GM19397 (cell line): ENCODE measurements around the gene AFF3.

Experiments used
- ATAC-seq: cut with Tn5 transposase; IDR thresholded peaks from one replicate; pipeline ENCODE4 v1.9.1; 2021; ENCODE audit warnings: mild to moderate bottlenecking, moderate library complexity; ENCODE audit not compliant: unreplicated experiment

The AFF3 gene

GRCh38 chr2:99660616-99661406 lies 481.6 kb downstream of the AFF3 start:
- no peak for ATAC-seq

DNA sequence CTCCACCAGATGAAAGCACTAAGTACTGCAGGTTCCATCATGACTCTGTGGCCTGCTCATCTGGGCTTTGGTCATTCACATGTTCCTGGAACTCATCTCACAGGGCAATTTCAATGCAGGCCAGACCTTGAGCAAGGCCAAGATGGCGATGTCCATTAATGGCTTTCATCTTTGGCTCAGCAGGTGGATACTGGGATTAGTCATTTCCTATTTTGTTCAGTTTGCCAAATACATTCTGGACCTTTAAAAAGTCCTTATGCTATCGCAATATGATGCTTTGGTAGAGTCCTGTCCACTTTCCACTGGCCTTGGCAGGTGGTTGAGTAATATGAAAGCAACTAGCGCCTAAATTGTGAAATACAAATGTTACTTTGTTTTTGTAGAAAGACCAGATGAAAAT lies 482.5 kb downstream of the AFF3 start:
- no peak for ATAC-seq

- no peak for ATAC-seq
These were observed 484.6 kb downstream of the AFF3 start for GRCh38 chr2:99657691-99658258.

DNA sequence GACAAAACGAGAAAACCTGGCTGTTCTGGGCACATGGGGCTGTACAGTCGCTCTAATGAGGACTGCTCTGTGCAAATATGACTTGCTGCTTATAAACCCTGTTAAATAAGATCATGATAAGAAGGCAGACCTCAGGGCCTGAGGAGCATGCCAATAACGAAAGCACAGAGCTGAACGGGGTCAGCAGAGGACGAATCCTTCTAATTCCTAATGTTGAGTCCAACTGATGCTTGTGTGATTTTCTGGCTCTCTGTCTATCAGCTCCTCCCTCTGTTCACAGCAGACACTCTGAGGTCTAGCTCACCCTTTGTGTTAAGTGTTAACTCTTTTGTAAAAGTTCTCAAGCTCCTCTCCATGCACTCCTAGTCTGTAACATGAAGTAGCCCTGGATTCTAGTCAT lies 485.4 kb downstream of the AFF3 start:
- ATAC-seq = no peak

- ATAC-seq = no peak
These were observed 489.0 kb downstream of the AFF3 start for GRCh38 chr2:99653433-99653832.

DNA sequence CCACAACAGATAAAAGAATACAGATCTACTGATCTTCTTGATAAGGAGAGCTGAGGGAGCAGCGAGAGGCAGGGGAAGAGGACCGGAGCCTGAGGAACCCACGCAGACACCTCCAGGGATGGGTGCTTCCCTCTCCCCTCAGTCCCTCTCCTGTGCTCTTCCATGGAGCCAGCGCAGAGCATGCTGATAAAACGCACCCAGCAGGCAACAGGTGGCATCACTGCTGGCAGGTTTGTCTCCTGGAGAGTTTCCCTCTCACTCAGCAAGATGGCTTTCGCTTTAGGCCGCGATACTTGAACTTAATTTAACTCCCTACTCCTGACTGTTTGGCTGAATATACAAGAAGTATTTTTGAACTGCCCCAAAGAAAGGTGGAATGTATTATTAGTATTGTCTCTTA lies 489.5 kb downstream of the AFF3 start:
- ATAC-seq = no peak

GRCh38 chr2:99651930-99652670 lies 490.3 kb downstream of the AFF3 start:
- no peak for ATAC-seq

DNA sequence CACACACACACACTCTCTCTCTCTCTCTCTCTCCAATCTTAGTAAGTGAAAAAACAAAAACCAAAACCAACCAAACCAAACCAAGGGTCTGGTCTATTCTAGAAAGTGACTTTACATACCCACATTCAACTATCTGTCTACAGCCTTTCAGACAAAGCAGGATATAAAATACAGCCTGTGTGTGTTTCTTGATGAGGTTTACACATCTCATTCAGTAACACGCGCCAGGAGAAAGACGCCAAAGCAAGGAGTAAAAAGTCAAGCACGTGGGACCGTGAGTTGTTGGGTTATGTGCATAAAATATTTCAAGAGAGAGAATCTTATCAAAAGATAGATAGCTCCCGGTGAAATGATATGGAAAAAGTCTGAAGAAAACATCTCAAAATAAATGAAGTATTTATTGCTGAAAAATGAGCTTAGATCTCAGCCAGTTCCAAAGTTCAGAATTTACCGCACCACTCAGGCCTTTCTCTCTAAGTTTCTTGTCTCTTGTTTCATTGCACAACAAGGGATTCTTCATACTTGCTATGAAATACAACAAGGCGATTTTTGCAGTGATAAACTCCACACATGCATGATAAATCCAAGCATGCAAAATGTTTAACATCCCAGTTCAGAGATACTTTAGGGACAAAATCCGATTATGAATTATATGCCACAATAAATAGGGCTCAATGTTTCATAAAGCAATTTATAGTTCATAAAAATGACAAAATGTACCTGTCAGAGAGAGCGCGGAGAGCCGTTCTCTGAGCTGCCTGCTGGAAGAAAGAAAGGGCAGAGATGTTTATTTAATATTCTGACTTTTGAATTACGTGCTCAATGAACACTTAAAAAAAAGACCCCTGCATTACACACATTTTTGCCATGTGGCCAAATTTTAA lies 493.2 kb downstream of the AFF3 start:
- ATAC-seq = no peak

DNA sequence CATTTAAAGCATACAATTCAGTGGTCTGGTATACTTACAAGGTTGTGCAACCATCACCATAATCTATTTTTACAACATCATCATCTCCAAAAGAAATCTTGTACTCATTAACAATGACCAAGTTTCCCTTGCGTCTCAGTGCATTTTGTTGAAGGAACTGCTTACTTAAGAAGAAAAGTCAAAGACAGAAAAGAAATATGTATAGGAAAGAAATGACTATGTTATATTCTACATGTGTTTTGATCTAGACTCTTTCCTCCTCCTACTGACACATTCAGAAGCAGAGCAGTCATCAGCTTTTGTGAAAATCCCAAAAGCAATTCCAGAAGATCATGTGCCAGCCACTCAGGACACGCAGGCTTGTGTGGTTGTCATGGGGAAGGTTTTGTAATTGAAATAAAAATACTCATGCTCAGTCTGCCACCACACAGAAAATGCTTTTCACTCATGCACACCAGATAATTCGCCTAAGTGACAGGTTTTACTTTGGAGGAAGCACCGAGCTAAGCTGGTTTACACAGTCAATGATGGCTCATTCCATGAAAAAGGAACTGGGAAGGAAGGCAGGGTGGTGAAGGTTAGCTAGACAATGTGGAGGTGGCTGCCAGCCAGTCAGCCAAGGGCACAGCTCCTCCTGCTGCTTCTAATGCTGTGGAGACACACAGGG lies 494.1 kb downstream of the AFF3 start:
- ATAC-seq = no peak

DNA sequence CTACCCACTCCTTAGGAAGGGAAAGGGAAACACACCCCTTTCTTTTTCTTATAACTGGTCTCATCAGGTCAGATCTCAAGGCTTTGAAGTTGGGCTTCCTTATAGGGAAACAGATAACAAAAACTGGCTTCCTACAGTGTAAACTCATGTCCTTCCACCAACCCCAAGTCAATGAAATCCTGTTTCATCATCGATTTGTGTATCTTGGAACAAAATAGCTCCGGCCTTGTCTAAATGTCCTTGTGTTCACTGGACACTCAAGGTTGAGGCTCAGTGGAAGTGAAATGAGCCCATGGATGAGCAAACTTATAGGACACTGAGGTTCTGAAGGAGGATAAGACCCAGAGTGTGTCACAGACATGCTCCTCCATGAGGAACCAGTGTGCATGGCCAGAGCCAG lies 496.4 kb downstream of the AFF3 start:
- no peak for ATAC-seq

DNA sequence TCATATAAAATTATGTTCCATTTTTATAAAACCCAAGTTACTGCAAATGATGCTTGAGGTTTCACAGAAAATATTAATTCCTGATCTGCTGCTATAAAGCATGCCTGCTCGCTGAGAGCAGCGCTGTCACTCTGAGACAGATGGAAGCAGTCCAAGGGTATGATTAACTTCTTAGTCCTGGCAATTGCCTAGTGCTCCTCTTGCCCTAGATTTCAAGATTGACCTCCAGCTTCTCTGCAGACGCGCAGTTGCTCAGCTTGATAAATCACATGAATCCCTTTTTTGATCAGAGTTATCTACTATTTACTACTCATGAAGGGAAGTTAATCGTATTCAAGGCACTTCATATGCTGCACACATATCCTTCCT lies 498.0 kb downstream of the AFF3 start:
- ATAC-seq = no peak

DNA sequence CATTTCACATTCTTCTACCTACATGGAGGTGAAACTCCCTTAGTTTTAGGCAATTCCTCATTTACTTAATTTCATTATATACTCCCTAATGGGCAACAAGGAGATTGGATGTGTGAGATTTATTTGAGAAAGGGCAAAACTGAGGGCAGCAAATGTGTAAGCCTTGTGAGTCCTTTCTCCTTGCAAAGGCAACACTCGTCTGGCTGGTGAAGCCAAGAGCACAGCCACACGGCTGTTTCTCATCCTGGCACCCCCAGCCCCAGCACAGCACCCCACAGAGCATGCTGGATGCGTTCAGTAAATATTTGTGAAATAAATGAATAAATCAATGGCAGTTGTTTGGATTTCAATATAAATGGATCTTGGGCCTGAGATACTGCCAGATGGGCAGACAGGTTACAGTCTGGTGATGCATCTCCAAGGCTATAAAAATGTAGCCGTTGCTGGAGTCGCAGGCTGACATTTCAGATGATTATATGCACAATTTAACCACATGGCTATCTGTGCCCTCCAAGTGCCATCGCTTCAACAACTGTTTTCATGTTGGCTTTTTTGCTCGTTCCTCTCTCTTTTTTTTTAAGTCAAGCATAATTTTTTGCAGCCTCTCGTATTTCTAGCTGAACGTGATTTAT lies 498.5 kb downstream of the AFF3 start:
- no peak for ATAC-seq

GRCh38 chr2:99641999-99642398 lies 500.4 kb downstream of the AFF3 start:
- ATAC-seq = no peak

DNA sequence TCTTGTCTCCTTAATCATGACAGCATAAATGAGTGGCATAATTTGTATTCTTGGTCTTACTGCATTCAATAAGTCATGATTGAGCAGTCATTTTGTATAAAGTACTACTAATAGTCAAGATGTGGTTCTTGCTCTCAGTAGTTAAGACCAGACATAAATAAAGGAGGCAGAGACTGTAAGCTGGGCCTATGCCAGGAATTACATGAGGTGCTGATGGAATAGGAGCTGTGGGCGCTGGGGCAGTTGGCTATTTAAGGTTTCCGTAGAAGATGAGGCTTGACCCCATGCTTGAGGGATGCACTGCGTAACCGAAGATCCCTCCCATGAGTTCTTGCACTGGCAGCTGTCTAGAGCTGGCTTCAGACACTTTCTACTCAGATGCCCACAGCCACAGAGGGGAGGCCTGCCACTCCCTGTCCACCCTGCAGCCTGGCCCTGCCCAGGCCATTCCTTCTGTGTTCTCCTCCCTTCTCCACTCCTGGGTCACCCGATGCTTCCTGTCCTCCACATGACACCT lies 501.7 kb downstream of the AFF3 start:
- ATAC-seq = no peak

- ATAC-seq = no peak
These were observed 503.6 kb downstream of the AFF3 start for GRCh38 chr2:99638791-99639190.

GRCh38 chr2:99637159-99637697 lies 505.2 kb downstream of the AFF3 start:
- ATAC-seq = no peak

- no peak for ATAC-seq
These were observed 506.0 kb downstream of the AFF3 start for GRCh38 chr2:99636144-99637034.

DNA sequence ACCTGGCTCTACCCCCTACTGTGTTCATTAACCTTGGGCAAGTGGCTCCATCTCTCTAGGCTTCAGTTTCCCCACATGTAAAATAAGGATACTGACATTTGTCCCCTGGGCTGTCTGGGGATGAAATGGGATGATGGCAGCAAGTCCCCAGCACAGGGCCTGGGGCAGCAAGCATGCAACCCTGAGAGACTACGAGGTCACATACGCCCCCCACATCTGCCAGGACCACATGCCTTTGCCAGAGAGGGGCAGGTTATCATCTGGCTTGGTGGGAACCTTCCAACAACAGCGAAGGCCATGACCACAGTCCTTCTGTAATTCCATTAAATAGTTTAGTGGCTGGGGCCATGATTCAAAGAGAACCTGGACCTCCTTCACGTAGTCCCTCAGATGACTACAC lies 506.7 kb downstream of the AFF3 start:
- no peak for ATAC-seq

GRCh38 chr2:99634234-99634633 lies 508.2 kb downstream of the AFF3 start:
- ATAC-seq = no peak
